Skeletal muscle tissue (tissue), 4 donors: Measurements from ENCODE around the gene BRAF. TPM values are rescaled to one million over a fixed set of nuclear protein-coding genes. Genes with fewer than 3 reads are reported as not detected.
"Not testable (repeated sequence)": the region's sequence is repeated elsewhere in the genome, so short reads cannot be mapped to it uniquely, and the experiment has no call there.

Experiments
- H3K27ac ChIP-seq: one replicate; pipeline ENCODE4 v1.7.0; 2013; ENCODE audit warnings: mild to moderate bottlenecking, low read depth, low read length, inconsistent platforms
- H3K27me3 ChIP-seq, 3 donors: one replicate each; pipeline ENCODE4 v1.7.0; 2013; ENCODE audit warnings: low read length in 3 of 3; ENCODE audit not compliant: control insufficient read depth in 3 of 3, insufficient read depth in 3 of 3
- H3K36me3 ChIP-seq, 3 donors: one replicate each; pipeline ENCODE4 v1.7.0; 2013; ENCODE audit warnings: low read length in 3 of 3; ENCODE audit not compliant: control insufficient read depth in 3 of 3, insufficient read depth in 3 of 3
- H3K4me1 ChIP-seq, 3 donors: one replicate each; pipeline ENCODE4 v1.7.0; 2013; ENCODE audit warnings: low read length in 3 of 3, mild to moderate bottlenecking in 3 of 3; ENCODE audit not compliant: control insufficient read depth in 3 of 3, insufficient read depth in 3 of 3
- H3K4me3 ChIP-seq, 3 donors: one replicate each; pipeline ENCODE4 v1.7.0; 2013; ENCODE audit warnings: low read length in 3 of 3
- H3K9ac ChIP-seq, 3 donors: one replicate each; pipeline ENCODE4 v1.7.0; 2013; ENCODE audit warnings: low read length in 3 of 3, mild to moderate bottlenecking in 3 of 3, moderate library complexity in 2 of 3, low read depth in 1 of 3
- H3K9me3 ChIP-seq, 3 donors: one replicate each; pipeline ENCODE4 v1.7.0; 2013; ENCODE audit warnings: low read length in 3 of 3; ENCODE audit not compliant: control insufficient read depth in 3 of 3
- total RNA-seq: library from RNA; depleted of rRNA; stranded (reverse); fragments of >200 nt; gene quantifications from one replicate; pipeline ENCODE4 v1.2.3, GENCODE V29; 2014
- donor health status: Osteomylitis.

BRAF gene
- total RNA-seq, 1 donor from 2014 or later, result 38.6 TPM

GRCh38 chr7:140810385-140810784 lies 114.3 kb downstream of the BRAF start:
- H3K27ac ChIP-seq, result no peak overlapping the region
- H3K27me3 ChIP-seq, result no peaks in the 10 kb centered on the region
- no peaks in the 10 kb centered on the region for H3K9me3 ChIP-seq
- no peak overlapping the region for H3K9ac ChIP-seq
- no peaks in the 10 kb centered on the region for H3K4me1 ChIP-seq
- H3K4me3 ChIP-seq, result no peak overlapping the region
- no peaks in the 10 kb centered on the region for H3K36me3 ChIP-seq

- no peak overlapping the region for H3K27ac ChIP-seq
- no peak overlapping the region for H3K9ac ChIP-seq
- H3K27me3 ChIP-seq, result no peaks in the 10 kb centered on the region
- peaks cover 7 to 42% (median 23%) of the 10 kb centered on the region in 3 donors for H3K36me3 ChIP-seq
- no peaks in the 10 kb centered on the region for H3K9me3 ChIP-seq
- H3K4me3 ChIP-seq, result no peak overlapping the region
- H3K4me1 ChIP-seq, result no peaks in the 10 kb centered on the region
Observed at GRCh38 chr7:140778975-140779374, 145.8 kb downstream of the BRAF start.

GRCh38 chr7:140778568-140778967 lies 146.2 kb downstream of the BRAF start:
- Histone ChIP-seq H3K4me1 (no peaks in the 10 kb centered on the region), H3K36me3 (peaks cover 7 to 42% (median 23%) of the 10 kb centered on the region in 3 donors), H3K27me3 (no peaks in the 10 kb centered on the region)

GRCh38 chr7:140774371-140774770 lies 150.4 kb downstream of the BRAF start:
- H3K9ac ChIP-seq, result no peak overlapping the region
- H3K4me1 ChIP-seq, result no peaks in the 10 kb centered on the region
- H3K27me3 ChIP-seq, result no peaks in the 10 kb centered on the region
- no peak overlapping the region for H3K4me3 ChIP-seq
- H3K36me3 ChIP-seq, result peaks cover 5 to 30% (median 9%) of the 10 kb centered on the region in 3 donors
- H3K27ac ChIP-seq, result no peak overlapping the region
- no peaks in the 10 kb centered on the region for H3K9me3 ChIP-seq

More at GRCh38 chr7:140778568-140778967, 146.2 kb downstream of the BRAF start:
- H3K9me3 ChIP-seq, result no peaks in the 10 kb centered on the region
- H3K27ac ChIP-seq, result no peak overlapping the region
- H3K9ac ChIP-seq, result no peak overlapping the region
- no peak overlapping the region for H3K4me3 ChIP-seq

GRCh38 chr7:140773104-140773503 lies 151.6 kb downstream of the BRAF start:
- H3K9ac ChIP-seq, result no peak overlapping the region
- H3K4me1 ChIP-seq, result no peaks in the 10 kb centered on the region
- H3K36me3 ChIP-seq, result peaks cover 6 to 24% (median 12%) of the 10 kb centered on the region in 3 donors
- no peak overlapping the region for H3K4me3 ChIP-seq
- no peaks in the 10 kb centered on the region for H3K9me3 ChIP-seq
- H3K27me3 ChIP-seq, result no peaks in the 10 kb centered on the region
- H3K27ac ChIP-seq, result no peak overlapping the region

GRCh38 chr7:140771826-140772225 lies 152.9 kb downstream of the BRAF start:
- Histone ChIP-seq H3K9ac (no peak overlapping the region), H3K27me3 (no peaks in the 10 kb centered on the region), H3K4me3 (no peak overlapping the region), H3K4me1 (no peaks in the 10 kb centered on the region), H3K36me3 (peaks cover 6 to 20% (median 10%) of the 10 kb centered on the region in 3 donors), H3K27ac (no peak overlapping the region), H3K9me3 (no peaks in the 10 kb centered on the region)

GRCh38 chr7:140769852-140770251 lies 154.9 kb downstream of the BRAF start:
- Histone ChIP-seq H3K4me3 (no peak overlapping the region), H3K9ac (no peak overlapping the region), H3K27me3 (no peaks in the 10 kb centered on the region), H3K4me1 (no peaks in the 10 kb centered on the region), H3K36me3 (peaks cover 6 to 11% (median 7%) of the 10 kb centered on the region in 3 donors), H3K27ac (no peak overlapping the region), H3K9me3 (no peaks in the 10 kb centered on the region)

GRCh38 chr7:140767418-140767817 lies 157.3 kb downstream of the BRAF start:
- Histone ChIP-seq H3K9me3 (no peaks in the 10 kb centered on the region), H3K9ac (no peak overlapping the region), H3K27ac (no peak overlapping the region), H3K27me3 (no peaks in the 10 kb centered on the region), H3K4me1 (no peaks in the 10 kb centered on the region), H3K4me3 (no peak overlapping the region), H3K36me3 (peaks cover 5 to 7% (median 6%) of the 10 kb centered on the region in 3 donors)

- H3K9ac ChIP-seq, H3K27me3 ChIP-seq, H3K9me3 ChIP-seq, H3K36me3 ChIP-seq, H3K27ac ChIP-seq, H3K4me3 ChIP-seq, H3K4me1 ChIP-seq: not testable (repeated sequence)
Observed at GRCh38 chr7:140765441-140765840, 159.3 kb downstream of the BRAF start.

- not testable (repeated sequence) for H3K27me3 ChIP-seq, H3K9me3 ChIP-seq, H3K27ac ChIP-seq, H3K4me1 ChIP-seq, H3K4me3 ChIP-seq, H3K36me3 ChIP-seq, H3K9ac ChIP-seq
Observed at GRCh38 chr7:140763166-140763565, 161.6 kb downstream of the BRAF start.

- H3K9ac ChIP-seq, H3K4me3 ChIP-seq, H3K27ac ChIP-seq, H3K36me3 ChIP-seq, H3K27me3 ChIP-seq, H3K9me3 ChIP-seq, H3K4me1 ChIP-seq: not testable (repeated sequence)
Observed at GRCh38 chr7:140761375-140761774, 163.4 kb downstream of the BRAF start.
